Left ventricle myocardium inferior (tissue), 1 donor: ENCODE results near the gene UVRAG. TPM values are rescaled to one million over a fixed set of nuclear protein-coding genes. Genes with fewer than 3 reads are reported as not detected.

ENCODE experiments used
- DNase-seq: peaks from one replicate; pipeline ENCODE4 v3.0.0-alpha.2; 2020
- H3K27ac ChIP-seq: fragments of 200-600 bp; replicated peaks from 2 replicates; pipeline ENCODE4 v1.8.0; 2021
- H3K27me3 ChIP-seq: fragments of 200-600 bp; 2 replicates; pipeline ENCODE4 v1.8.0; 2021; ENCODE audit warnings: low read depth
- H3K36me3 ChIP-seq: fragments of 200-600 bp; 2 replicates; pipeline ENCODE4 v1.8.0; 2021
- H3K4me1 ChIP-seq: fragments of 200-600 bp; 2 replicates; pipeline ENCODE4 v1.8.0; 2021
- H3K4me3 ChIP-seq: fragments of 200-600 bp; 2 replicates; pipeline ENCODE4 v1.8.0; 2021; ENCODE audit warnings: mild to moderate bottlenecking, moderate library complexity
- H3K9me3 ChIP-seq: fragments of 200-600 bp; replicated peaks from 2 replicates; pipeline ENCODE4 v1.8.0; 2021
- intact Hi-C: fragments of 100-400 bp; cut with micrococcal nuclease; formaldehyde crosslinking; loops from one replicate; pipeline ENCODE4 v1.11.0; 2022
- total RNA-seq: library from RNA; stranded (reverse); fragmentation: NEBNext Ultra II Directional; extraction: Animal tissue kit (Norgen Biotek cat#: 25700); gene quantifications from one replicate; pipeline ENCODE4 v1.2.1, GENCODE V29; 2021
- TF ChIP-seq, protein P1 (sequence below): fragments of 200-600 bp; IDR thresholded peaks from 2 replicates; pipeline ENCODE4 v1.8.0; 2021; ENCODE audit warnings: antibody characterized with exemption, mild to moderate bottlenecking, borderline replicate concordance
- donor health status: DM: no; HTN: yes; CAD: no; lungs with severe emphysema.

The UVRAG gene
- total RNA-seq, 1 donor from 2014 or later, result 11.4 TPM

GRCh38 chr11:76152741-76153570 lies 337.9 kb downstream of the UVRAG start:
- Histone ChIP-seq H3K9me3 (no peaks in the 10 kb centered on the region), H3K27me3 (no peaks in the 10 kb centered on the region), H3K4me3 (peak overlapping the region; percentile 66), H3K36me3 (no peaks in the 10 kb centered on the region), H3K4me1 (peaks cover 20% of the 10 kb centered on the region), H3K27ac (peak overlapping the region; percentile 55)
- DNase-seq, result no peak
- TF ChIP-seq, protein P1, sequence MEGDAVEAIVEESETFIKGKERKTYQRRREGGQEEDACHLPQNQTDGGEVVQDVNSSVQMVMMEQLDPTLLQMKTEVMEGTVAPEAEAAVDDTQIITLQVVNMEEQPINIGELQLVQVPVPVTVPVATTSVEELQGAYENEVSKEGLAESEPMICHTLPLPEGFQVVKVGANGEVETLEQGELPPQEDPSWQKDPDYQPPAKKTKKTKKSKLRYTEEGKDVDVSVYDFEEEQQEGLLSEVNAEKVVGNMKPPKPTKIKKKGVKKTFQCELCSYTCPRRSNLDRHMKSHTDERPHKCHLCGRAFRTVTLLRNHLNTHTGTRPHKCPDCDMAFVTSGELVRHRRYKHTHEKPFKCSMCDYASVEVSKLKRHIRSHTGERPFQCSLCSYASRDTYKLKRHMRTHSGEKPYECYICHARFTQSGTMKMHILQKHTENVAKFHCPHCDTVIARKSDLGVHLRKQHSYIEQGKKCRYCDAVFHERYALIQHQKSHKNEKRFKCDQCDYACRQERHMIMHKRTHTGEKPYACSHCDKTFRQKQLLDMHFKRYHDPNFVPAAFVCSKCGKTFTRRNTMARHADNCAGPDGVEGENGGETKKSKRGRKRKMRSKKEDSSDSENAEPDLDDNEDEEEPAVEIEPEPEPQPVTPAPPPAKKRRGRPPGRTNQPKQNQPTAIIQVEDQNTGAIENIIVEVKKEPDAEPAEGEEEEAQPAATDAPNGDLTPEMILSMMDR, result no peak
- intact Hi-C loops, result loop anchor here (5.0 kb wide), 1 partner anchor 256 kb away; no protein-coding TSS in a partner anchor

DNA sequence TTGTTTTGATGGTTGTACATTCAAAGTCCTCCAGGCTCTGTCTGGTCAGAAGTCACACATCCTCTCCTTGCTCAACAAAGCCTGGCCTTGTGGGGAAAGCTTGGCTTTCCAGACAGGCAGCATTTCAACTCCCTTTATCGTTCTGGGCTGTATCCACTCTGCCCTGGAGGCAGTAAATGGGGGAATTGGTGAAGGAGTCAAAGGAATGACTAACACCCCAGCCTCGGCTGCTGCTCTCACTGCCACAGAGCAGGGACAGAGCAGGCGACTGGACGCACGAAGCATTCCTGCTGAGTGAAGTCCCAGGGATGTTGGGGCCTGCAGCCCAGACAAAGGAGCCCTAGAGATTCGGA lies 338.5 kb downstream of the UVRAG start:
- TF ChIP-seq, protein P1, result no peak
- intact Hi-C loops, result loop anchor here (5.0 kb wide), 1 partner anchor 256 kb away; no protein-coding TSS in a partner anchor
- no peaks in the 10 kb centered on the region for H3K36me3 ChIP-seq
- no peak overlapping the region for H3K4me3 ChIP-seq
- H3K4me1 ChIP-seq, result peaks cover 20% of the 10 kb centered on the region
- H3K27ac ChIP-seq, result no peak overlapping the region
- DNase-seq, result no peak
- H3K27me3 ChIP-seq, result no peaks in the 10 kb centered on the region
- no peaks in the 10 kb centered on the region for H3K9me3 ChIP-seq

DNA sequence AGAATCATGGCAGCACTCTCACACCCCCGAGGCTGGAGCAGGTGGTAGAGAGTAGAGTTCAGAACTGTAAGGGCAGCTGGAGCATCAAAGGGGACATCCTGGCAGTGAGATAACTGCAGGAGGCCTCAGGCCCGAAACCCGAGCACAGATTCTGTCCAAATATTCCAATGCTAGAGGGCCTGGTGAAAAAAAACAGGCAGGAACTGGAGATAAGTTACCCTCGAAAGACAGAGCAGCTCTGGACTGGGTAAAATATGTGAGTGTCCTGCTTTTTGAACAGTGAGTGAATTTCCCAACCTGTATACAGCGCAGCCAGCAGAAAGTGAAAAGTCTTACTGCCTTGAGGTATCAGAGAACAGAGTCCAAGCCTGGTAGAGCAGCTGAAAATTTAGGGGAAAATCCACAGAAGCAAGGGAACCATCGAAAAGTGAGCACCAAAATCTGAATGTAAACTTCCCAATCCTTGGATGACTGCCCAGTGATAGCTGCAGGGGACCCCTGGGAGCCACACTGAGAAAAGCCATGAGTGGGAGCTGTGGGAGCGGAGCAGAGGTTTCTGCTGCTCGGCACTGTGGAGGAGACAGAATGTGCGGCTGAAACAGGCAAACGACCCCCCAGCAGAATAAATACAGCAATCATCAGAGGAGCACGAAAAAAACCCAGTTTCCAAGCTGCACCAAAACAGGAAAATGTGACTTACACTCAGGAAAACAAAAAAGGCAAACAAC lies 340.7 kb downstream of the UVRAG start:
- H3K4me3 ChIP-seq, result no peak overlapping the region
- peaks cover 21% of the 10 kb centered on the region for H3K4me1 ChIP-seq
- H3K27me3 ChIP-seq, result no peaks in the 10 kb centered on the region
- no peak for DNase-seq
- H3K9me3 ChIP-seq, result no peaks in the 10 kb centered on the region
- H3K36me3 ChIP-seq, result no peaks in the 10 kb centered on the region
- no peak overlapping the region for H3K27ac ChIP-seq
- intact Hi-C loops, result no loop called here
- TF ChIP-seq, protein P1, result no peak

DNA sequence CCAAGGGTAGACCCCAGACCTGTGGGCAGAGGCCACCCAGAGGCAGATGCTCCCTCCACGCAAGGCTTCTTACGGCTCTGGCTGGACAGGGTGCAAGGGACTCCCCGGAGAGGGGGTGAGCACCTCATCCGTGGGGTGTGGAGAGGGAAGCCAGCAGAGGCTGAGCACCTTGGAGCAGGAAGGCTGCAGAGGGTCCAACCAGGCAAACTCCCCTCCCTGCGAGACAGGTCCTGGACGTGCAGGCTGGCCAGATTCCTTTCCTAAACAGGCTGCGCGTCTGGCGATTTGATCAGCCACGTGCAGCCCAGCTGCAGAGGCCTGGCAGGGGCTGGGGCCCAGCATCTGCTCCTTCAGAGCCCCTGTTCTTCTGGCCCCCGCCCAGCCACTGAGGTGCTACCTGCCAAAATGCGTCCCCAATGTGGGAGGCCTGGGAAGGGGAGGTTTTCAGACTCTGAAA lies 342.0 kb downstream of the UVRAG start:
- no peaks in the 10 kb centered on the region for H3K27me3 ChIP-seq
- no peak overlapping the region for H3K27ac ChIP-seq
- TF ChIP-seq, protein P1, result no peak
- H3K4me3 ChIP-seq, result no peak overlapping the region
- no peaks in the 10 kb centered on the region for H3K9me3 ChIP-seq
- peaks cover 30% of the 10 kb centered on the region for H3K4me1 ChIP-seq
- intact Hi-C loops, result no loop called here
- no peak for DNase-seq
- no peaks in the 10 kb centered on the region for H3K36me3 ChIP-seq

- no peak for DNase-seq
- intact Hi-C loops, result no loop called here
- no peaks in the 10 kb centered on the region for H3K36me3 ChIP-seq
Measured at GRCh38 chr11:76157891-76158290, 342.9 kb downstream of the UVRAG start.

More at GRCh38 chr11:76157891-76158290, 342.9 kb downstream of the UVRAG start:
- H3K9me3 ChIP-seq, result no peaks in the 10 kb centered on the region
- peaks cover 30% of the 10 kb centered on the region for H3K4me1 ChIP-seq
- no peak overlapping the region for H3K27ac ChIP-seq
- H3K27me3 ChIP-seq, result no peaks in the 10 kb centered on the region
- TF ChIP-seq, protein P1, result no peak
- H3K4me3 ChIP-seq, result no peak overlapping the region
